BLaER1 (cell line): ENCODE measurements around the gene RAET1G.
A peak's percentile ranks its signal among the peaks of the same experiment; 100 is the strongest.
"Not testable (repeated sequence)": the region's sequence is repeated elsewhere in the genome, so short reads cannot be mapped to it uniquely, and the experiment has no call there.

ENCODE experiments used
- H3K27ac ChIP-seq: shearing (Covaris generic); formaldehyde crosslinking; 2 replicates; pipeline ENCODE4 v1.8.1; 2022
- H3K27me3 ChIP-seq: shearing (Covaris generic); formaldehyde crosslinking; 2 replicates; pipeline ENCODE4 v1.8.1; 2022
- H3K36me3 ChIP-seq: shearing (Covaris generic); formaldehyde crosslinking; 2 replicates; pipeline ENCODE4 v1.8.1; 2022
- H3K4me1 ChIP-seq: shearing (Covaris generic); formaldehyde crosslinking; 2 replicates; pipeline ENCODE4 v1.8.1; 2022
- H3K4me2 ChIP-seq: shearing (Covaris generic); formaldehyde crosslinking; 2 replicates; pipeline ENCODE4 v1.8.1; 2022
- H3K4me3 ChIP-seq: shearing (Covaris generic); formaldehyde crosslinking; 2 replicates; pipeline ENCODE4 v1.8.1; 2022
- H3K9ac ChIP-seq: shearing (Covaris generic); formaldehyde crosslinking; 2 replicates; pipeline ENCODE4 v1.8.1; 2022
- H3K9me3 ChIP-seq: shearing (Covaris generic); formaldehyde crosslinking; 2 replicates; pipeline ENCODE4 v1.8.1; 2022
- H4K20me1 ChIP-seq: shearing (Covaris generic); formaldehyde crosslinking; 2 replicates; pipeline ENCODE4 v1.8.1; 2022
- Cebpa-rat ChIP-seq: shearing (Covaris generic); IDR thresholded peaks from 2 replicates; pipeline ENCODE4 v1.8.1; 2022

The RAET1G gene

GRCh38 chr6:149963462-149964307 lies 40.8 kb upstream of the RAET1G start, which contains the start of gene ULBP1:
Gene ULBP1, plus strand, starts transcription at chr6:149963943. Its CDS starts 107 bp downstream, at chr6:149964050.
- H3K9me3 ChIP-seq = no peaks in the 10 kb centered on the region
- no peak within 1 kb of the TSS for H3K27ac ChIP-seq
- TF ChIP-seq Cebpa-rat = peak; percentile 93
- H4K20me1 ChIP-seq = peaks cover 24% of the 10 kb centered on the region
- peak within 1 kb of the TSS; percentile 93 for H3K4me2 ChIP-seq
- H3K4me1 ChIP-seq = peaks cover 25% of the 10 kb centered on the region
- peak within 1 kb of the TSS; percentile 69 for H3K4me3 ChIP-seq
- H3K27me3 ChIP-seq = peaks cover 82% of the 10 kb centered on the region
- H3K36me3 ChIP-seq = no peaks in the 10 kb centered on the region
- H3K9ac ChIP-seq = peak within 1 kb of the TSS; percentile 50; the same call in 1 of the 2 replicates

- Histone ChIP-seq H3K4me3 (peak overlapping the region; percentile 69), H3K4me2 (peak overlapping the region; percentile 93), H3K36me3 (no peaks in the 10 kb centered on the region), H3K9ac (0 out of 2 replicates have a peak overlapping the region, but pooled peaks have one; percentile 50), H3K9me3 (no peaks in the 10 kb centered on the region), H4K20me1 (peaks cover 24% of the 10 kb centered on the region), H3K4me1 (peaks cover 25% of the 10 kb centered on the region), H3K27ac (no peak overlapping the region), H3K27me3 (peaks cover 79% of the 10 kb centered on the region)
- no peak for TF ChIP-seq Cebpa-rat
Observed at GRCh38 chr6:149963212-149963461, 40.2 kb upstream of the RAET1G start.

GRCh38 chr6:149962461-149963211 lies 39.7 kb upstream of the RAET1G start:
- Histone ChIP-seq H3K4me3 (peak overlapping the region; percentile 69), H3K27ac (no peak overlapping the region), H4K20me1 (peaks cover 24% of the 10 kb centered on the region), H3K9me3 (no peaks in the 10 kb centered on the region), H3K27me3 (peaks cover 79% of the 10 kb centered on the region), H3K9ac (no peak overlapping the region), H3K36me3 (no peaks in the 10 kb centered on the region), H3K4me1 (peaks cover 25% of the 10 kb centered on the region), H3K4me2 (peak overlapping the region; percentile 93)
- no peak for TF ChIP-seq Cebpa-rat

- TF ChIP-seq Cebpa-rat = no peak
- Histone ChIP-seq H3K27ac (no peak overlapping the region), H3K27me3 (peaks cover 79% of the 10 kb centered on the region), H3K9ac (no peak overlapping the region), H3K9me3 (no peaks in the 10 kb centered on the region), H3K4me2 (no peak overlapping the region), H4K20me1 (peaks cover 24% of the 10 kb centered on the region), H3K4me1 (peaks cover 25% of the 10 kb centered on the region), H3K4me3 (no peak overlapping the region), H3K36me3 (no peaks in the 10 kb centered on the region)
Observed at GRCh38 chr6:149961728-149962425, 39.0 kb upstream of the RAET1G start.

- no peaks in the 10 kb centered on the region; the same call in 1 of the 2 replicates for H3K9me3 ChIP-seq
- no peak overlapping the region for H3K4me3 ChIP-seq
- H3K4me2 ChIP-seq = no peak overlapping the region
- no peaks in the 10 kb centered on the region for H3K36me3 ChIP-seq
- H3K4me1 ChIP-seq = peaks cover 24% of the 10 kb centered on the region
- H3K27ac ChIP-seq = no peak overlapping the region
- TF ChIP-seq Cebpa-rat = no peak
- peaks cover 79% of the 10 kb centered on the region for H3K27me3 ChIP-seq
- H3K9ac ChIP-seq = no peak overlapping the region
- H4K20me1 ChIP-seq = peaks cover 13% of the 10 kb centered on the region
Observed at GRCh38 chr6:149960488-149960887, 37.6 kb upstream of the RAET1G start.

GRCh38 chr6:149959806-149960205 lies 36.9 kb upstream of the RAET1G start:
- not testable (repeated sequence) for H4K20me1 ChIP-seq, H3K27ac ChIP-seq, H3K9me3 ChIP-seq, H3K4me2 ChIP-seq, H3K36me3 ChIP-seq, H3K9ac ChIP-seq, H3K4me3 ChIP-seq
- H3K4me1 ChIP-seq = peaks cover 17% of the 10 kb centered on the region
- H3K27me3 ChIP-seq = peaks cover 79% of the 10 kb centered on the region

- not testable (repeated sequence) for H3K9ac ChIP-seq, H4K20me1 ChIP-seq, H3K36me3 ChIP-seq, H3K4me3 ChIP-seq, H3K4me1 ChIP-seq, H3K9me3 ChIP-seq, H3K27ac ChIP-seq, H3K4me2 ChIP-seq
- peaks cover 79% of the 10 kb centered on the region for H3K27me3 ChIP-seq
Observed at GRCh38 chr6:149958124-149958523, 35.2 kb upstream of the RAET1G start.

- not testable (repeated sequence) for H3K27ac ChIP-seq, H3K9ac ChIP-seq, H3K4me3 ChIP-seq, H3K4me2 ChIP-seq, H3K36me3 ChIP-seq, H4K20me1 ChIP-seq, H3K9me3 ChIP-seq, H3K4me1 ChIP-seq
- peaks cover 88% of the 10 kb centered on the region for H3K27me3 ChIP-seq
Observed at GRCh38 chr6:149955654-149956317, 32.9 kb upstream of the RAET1G start.

- H3K4me1 ChIP-seq = peaks cover 11% of the 10 kb centered on the region
Observed at GRCh38 chr6:149954984-149955653, 32.2 kb upstream of the RAET1G start.

GRCh38 chr6:149954328-149954983 lies 31.5 kb upstream of the RAET1G start:
- not testable (repeated sequence) for H3K4me2 ChIP-seq, H3K36me3 ChIP-seq, H3K9me3 ChIP-seq, H3K9ac ChIP-seq, H3K27ac ChIP-seq, H3K4me3 ChIP-seq
- H3K27me3 ChIP-seq = peaks cover 96% of the 10 kb centered on the region
- peaks cover 16% of the 10 kb centered on the region; the same call in 1 of the 2 replicates for H4K20me1 ChIP-seq
- H3K4me1 ChIP-seq = peaks cover 12% of the 10 kb centered on the region

More at GRCh38 chr6:149954984-149955653, 32.2 kb upstream of the RAET1G start:
- Histone ChIP-seq H3K27me3 (peaks cover 89% of the 10 kb centered on the region), H4K20me1 (peaks cover 12% of the 10 kb centered on the region; the same call in 1 of the 2 replicates)
- H3K9ac ChIP-seq, H3K4me2 ChIP-seq, H3K36me3 ChIP-seq, H3K27ac ChIP-seq, H3K4me3 ChIP-seq, H3K9me3 ChIP-seq: not testable (repeated sequence)

GRCh38 chr6:149953934-149954327 lies 31.0 kb upstream of the RAET1G start:
- not testable (repeated sequence) for H3K36me3 ChIP-seq, H3K9ac ChIP-seq, H3K4me2 ChIP-seq, H3K9me3 ChIP-seq, H3K4me3 ChIP-seq, H3K27ac ChIP-seq
- H4K20me1 ChIP-seq = peaks cover 16% of the 10 kb centered on the region; the same call in 1 of the 2 replicates
- H3K4me1 ChIP-seq = peaks cover 12% of the 10 kb centered on the region
- H3K27me3 ChIP-seq = peaks cover 92% of the 10 kb centered on the region

- H3K4me2 ChIP-seq, H3K27ac ChIP-seq, H3K9me3 ChIP-seq, H3K9ac ChIP-seq, H3K4me3 ChIP-seq, H3K36me3 ChIP-seq: not testable (repeated sequence)
- H3K27me3 ChIP-seq = peaks cover 93% of the 10 kb centered on the region
- peaks cover 16% of the 10 kb centered on the region; the same call in 1 of the 2 replicates for H4K20me1 ChIP-seq
- H3K4me1 ChIP-seq = peaks cover 12% of the 10 kb centered on the region
Observed at GRCh38 chr6:149953390-149953789, 30.5 kb upstream of the RAET1G start.
